ENCODE measurements around the gene PCDHGA3.
"Not testable (repeated sequence)": the region's sequence is repeated elsewhere in the genome, so short reads cannot be mapped to it uniquely, and the experiment has no call there.

PCDHGA3 gene

DNA sequence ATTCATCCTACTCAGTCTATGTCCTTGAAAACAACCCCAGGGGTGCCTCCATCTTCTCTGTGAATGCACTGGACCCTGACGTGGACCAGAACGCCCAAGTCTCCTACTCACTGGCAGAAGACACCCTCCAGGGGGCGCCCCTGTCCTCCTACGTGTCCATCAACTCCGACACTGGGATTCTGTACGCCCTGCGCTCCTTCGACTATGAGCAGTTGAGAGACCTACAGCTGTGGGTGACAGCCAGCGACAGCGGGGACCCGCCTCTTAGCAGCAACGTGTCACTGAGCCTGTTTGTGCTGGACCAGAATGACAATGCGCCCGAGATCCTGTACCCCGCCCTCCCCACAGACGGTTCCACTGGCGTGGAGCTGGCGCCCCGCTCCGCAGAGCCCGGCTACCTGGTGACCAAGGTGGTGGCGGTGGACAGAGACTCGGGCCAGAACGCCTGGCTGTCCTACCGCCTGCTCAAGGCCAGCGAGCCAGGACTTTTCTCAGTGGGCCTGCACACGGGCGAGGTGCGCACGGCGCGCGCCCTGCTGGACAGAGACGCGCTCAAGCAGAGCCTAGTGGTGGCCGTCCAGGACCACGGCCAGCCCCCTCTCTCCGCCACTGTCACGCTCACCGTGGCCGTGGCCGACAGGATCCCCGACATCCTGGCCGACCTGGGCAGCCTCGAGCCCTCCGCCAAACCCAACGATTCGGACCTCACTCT is 32.0 kb downstream of the PCDHGA3 start:
- not testable (repeated sequence) for DNase-seq (ENCODE audit: insufficient read length, low spot score); FAIRE-seq

DNA sequence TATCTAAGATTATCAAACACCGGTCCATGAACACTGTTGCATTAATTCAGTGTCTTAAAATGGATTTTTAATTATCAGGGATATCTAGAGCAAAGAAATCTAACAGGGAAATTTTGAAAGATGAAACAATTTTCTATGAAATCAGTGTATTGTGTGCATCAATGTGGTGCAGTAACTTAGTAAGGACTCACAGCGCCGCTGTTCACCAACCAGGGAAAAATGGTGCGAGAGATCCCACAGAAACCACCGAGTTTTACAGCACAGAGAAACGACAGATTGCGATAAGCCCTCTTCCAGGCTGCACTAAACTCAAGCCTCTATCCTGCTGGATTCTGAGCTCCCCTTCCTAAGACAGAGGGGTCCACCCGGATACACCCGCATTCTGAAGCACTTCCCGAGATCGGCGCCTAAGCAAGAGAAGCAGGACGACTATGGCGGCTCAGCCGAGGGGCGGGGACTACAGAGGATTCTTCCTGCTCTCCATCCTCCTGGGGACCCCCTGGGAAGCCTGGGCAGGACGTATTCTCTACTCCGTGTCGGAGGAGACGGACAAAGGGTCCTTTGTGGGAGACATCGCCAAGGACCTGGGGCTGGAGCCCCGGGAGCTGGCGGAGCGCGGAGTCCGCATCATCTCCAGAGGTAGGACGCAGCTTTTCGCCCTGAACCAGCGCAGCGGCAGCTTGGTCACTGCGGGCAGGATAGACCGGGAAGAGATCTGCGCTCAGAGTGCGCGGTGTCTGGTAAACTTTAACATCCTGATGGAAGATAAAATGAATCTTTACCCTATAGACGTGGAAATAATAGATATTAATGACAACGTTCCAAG is 39.1 kb downstream of the PCDHGA3 start, which contains the start of gene PCDHGA7:
Gene PCDHGA7 (plus strand): TSS at position 274 of the 826 bp plus-strand sequence. CDS start 158 bp downstream, at position 432.
- DNase-seq (ENCODE audit: insufficient read length, low spot score) = no peak
- FAIRE-seq = no peak

DNA sequence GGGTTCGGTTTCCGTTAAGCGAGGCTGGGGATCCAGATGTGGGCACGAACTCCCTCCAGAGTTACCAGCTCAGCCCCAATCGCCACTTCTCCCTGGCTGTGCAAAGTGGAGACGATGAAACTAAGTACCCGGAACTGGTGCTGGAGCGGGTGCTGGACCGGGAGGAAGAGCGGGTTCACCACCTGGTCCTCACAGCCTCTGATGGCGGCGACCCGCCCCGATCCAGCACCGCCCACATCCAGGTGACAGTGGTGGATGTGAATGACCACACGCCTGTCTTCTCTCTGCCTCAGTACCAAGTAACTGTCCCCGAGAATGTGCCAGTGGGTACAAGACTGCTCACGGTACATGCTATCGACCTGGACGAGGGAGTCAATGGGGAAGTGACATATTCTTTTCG is 39.7 kb downstream of the PCDHGA3 start:
- DNase-seq (ENCODE audit: insufficient read length, low spot score) = no peak

DNA sequence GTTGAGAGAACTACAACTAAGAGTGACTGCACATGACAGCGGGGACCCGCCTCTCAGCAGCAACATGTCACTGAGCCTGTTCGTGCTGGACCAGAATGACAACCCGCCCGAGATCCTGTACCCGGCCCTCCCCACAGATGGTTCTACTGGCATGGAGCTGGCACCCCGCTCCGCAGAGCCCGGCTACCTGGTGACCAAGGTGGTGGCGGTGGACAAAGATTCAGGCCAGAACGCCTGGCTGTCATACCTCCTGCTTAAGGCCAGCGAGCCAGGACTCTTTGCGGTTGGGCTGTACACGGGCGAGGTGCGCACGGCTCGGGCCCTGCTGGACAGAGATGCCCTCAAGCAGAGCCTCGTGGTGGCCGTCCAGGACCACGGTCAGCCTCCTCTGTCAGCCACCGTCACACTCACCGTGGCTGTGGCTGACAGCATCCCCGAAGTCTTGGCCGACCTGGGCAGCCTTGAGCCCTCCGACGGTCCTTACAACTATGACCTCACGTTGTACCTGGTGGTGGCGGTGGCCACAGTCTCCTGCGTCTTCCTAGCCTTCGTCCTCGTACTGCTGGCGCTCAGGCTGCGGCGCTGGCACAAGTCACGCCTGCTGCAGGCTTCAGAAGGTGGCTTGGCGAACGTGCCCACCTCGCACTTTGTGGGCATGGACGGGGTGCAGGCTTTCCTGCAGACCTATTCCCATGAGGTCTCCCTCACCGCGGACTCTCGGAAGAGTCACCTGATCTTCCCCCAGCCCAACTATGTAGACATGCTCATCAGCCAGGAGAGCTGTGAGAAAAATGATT is 41.0 kb downstream of the PCDHGA3 start:
- DNase-seq (ENCODE audit: insufficient read length, low spot score) (no peak), FAIRE-seq (no peak)

More for the DNA sequence above, 39.7 kb downstream of the PCDHGA3 start:
- no peak for FAIRE-seq

DNA sequence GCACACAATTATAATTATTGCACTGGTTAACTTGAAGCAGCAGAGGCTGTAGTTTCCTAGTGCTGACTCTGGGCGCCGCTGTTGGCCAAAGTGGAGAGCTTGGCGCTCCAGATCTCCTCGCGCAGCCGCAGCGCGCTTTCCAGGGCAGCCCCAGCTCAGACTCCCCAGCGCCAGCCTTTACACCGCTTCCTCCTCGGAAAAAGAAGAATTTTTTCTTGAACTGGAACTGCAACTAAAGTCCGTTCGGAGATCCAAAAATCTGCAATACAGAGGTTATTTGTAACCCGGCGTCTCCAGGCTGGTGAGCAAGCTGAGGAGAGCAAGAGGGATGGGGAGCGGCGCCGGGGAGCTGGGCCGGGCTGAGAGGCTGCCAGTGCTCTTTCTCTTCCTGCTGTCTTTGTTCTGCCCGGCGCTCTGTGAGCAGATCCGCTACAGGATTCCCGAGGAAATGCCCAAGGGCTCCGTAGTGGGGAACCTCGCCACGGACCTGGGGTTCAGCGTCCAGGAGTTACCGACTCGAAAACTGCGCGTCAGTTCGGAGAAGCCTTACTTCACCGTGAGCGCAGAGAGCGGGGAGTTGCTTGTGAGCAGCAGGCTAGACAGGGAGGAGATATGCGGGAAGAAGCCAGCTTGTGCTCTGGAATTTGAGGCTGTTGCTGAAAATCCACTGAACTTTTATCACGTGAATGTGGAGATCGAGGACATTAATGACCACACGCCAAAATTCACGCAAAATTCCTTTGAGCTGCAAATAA is 44.1 kb downstream of the PCDHGA3 start, which contains the start of gene PCDHGB4:
Gene PCDHGB4 (plus strand): TSS at position 142 of the 755 bp plus-strand sequence. CDS start 187 bp downstream, at position 329.
- DNase-seq (ENCODE audit: insufficient read length, low spot score) = not testable (repeated sequence)
- FAIRE-seq = peak; percentile 87

DNA sequence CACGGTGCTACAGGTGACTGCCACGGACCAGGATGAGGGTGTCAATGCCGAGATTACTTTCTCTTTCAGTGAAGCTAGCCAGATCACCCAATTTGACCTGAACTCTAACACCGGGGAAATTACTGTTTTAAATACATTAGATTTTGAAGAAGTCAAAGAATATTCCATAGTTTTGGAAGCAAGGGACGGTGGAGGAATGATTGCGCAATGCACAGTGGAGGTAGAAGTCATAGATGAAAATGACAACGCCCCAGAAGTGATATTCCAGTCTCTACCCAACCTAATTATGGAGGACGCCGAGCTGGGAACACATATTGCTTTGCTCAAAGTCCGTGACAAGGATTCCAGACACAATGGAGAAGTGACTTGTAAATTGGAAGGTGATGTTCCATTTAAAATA is 45.0 kb downstream of the PCDHGA3 start:
- no peak for FAIRE-seq
- no peak for DNase-seq (ENCODE audit: insufficient read length, low spot score)

DNA sequence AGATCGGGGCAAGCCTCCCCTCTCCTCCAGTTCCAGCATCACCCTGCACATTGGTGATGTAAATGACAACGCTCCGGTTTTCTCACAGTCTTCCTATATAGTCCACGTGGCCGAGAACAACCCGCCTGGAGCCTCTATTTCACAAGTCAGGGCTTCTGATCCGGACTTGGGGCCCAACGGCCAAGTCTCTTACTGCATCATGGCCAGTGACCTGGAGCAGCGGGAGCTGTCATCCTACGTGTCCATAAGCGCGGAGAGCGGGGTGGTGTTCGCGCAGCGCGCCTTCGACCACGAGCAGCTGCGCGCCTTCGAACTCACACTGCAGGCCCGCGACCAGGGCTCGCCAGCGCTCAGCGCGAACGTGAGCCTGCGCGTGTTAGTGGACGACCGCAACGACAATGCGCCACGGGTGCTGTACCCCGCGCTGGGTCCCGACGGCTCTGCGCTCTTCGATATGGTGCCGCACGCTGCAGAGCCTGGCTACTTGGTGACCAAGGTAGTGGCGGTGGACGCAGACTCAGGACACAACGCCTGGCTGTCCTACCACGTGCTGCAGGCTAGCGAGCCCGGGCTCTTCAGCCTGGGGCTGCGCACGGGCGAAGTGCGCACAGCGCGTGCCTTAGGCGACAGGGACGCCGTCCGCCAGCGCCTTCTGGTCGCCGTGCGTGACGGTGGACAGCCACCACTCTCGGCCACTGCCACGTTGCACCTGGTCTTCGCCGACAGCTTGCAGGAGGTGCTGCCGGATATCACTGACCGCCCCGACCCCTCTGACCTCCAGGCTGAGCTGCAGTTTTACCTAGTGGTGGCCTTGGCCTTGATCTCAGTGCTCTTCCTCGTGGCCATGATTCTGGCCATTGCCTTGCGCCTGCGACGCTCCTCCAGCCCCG is 45.8 kb downstream of the PCDHGA3 start:
- DNase-seq (ENCODE audit: insufficient read length, low spot score) (no peak), FAIRE-seq (no peak)

DNA sequence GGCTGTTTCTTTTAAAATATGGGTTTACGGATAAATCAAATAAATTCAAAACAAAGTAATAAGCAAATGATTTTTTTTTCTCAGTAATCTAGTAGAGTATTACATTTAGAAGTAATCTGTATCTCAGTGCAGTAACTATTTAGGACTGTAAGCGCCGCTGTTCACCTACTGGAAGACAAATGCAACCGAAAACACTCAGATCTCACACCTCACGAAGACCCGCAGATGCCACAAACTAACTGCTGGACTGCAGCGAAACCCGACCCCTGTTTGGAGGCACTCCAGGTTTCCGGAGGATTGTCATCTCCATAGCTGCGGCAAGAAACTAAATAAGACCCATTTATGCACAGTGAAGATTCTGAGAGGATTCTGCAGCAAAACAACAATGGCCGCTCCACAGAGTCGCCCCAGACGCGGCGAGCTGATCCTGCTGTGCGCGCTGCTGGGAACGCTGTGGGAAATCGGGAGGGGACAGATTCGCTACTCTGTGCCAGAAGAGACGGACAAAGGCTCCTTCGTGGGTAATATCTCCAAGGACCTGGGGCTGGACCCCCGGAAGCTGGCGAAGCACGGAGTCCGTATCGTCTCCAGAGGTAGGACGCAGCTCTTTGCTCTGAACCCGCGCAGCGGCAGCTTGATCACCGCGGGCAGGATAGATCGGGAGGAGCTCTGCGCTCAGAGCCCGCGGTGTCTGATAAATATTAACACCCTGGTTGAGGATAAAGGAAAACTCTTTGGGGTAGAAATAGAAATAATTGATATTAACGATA is 49.0 kb downstream of the PCDHGA3 start, which contains the start of gene PCDHGA8:
Gene PCDHGA8 (plus strand): TSS at position 205 of the 770 bp plus-strand sequence. CDS start 181 bp downstream, at position 386.
- FAIRE-seq (no peak), DNase-seq (ENCODE audit: insufficient read length, low spot score) (no peak)

DNA sequence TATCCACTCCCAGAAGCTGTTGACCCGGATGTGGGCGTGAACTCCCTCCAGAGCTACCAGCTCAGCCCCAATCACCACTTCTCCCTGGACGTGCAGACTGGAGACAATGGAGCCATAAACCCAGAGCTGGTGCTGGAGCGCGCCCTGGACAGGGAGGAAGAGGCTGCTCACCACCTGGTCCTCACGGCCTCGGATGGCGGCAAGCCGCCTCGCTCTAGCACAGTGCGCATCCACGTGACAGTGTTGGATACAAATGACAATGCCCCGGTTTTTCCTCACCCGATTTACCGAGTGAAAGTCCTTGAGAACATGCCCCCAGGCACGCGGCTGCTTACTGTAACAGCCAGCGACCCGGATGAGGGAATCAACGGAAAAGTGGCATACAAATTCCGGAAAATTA is 49.6 kb downstream of the PCDHGA3 start:
- DNase-seq (ENCODE audit: insufficient read length, low spot score) (no peak), FAIRE-seq (no peak)

DNA sequence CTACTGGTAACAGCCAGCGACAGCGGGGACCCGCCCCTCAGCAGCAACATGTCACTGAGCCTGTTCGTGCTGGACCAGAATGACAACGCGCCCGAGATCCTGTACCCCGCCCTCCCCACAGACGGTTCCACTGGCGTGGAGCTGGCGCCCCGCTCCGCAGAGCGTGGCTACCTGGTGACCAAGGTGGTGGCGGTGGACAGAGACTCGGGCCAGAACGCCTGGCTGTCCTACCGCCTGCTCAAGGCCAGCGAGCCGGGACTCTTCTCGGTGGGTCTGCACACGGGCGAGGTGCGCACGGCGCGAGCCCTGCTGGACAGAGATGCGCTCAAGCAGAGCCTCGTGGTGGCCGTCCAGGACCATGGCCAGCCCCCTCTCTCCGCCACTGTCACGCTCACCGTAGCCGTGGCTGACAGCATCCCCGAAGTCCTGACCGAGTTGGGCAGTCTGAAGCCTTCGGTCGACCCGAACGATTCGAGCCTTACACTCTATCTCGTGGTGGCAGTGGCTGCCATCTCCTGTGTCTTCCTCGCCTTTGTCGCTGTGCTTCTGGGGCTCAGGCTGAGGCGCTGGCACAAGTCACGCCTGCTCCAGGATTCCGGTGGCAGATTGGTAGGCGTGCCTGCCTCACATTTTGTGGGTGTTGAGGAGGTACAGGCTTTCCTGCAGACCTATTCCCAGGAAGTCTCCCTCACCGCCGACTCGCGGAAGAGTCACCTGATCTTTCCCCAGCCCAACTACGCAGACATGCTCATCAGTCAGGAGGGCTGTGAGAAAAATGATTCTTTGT is 51.0 kb downstream of the PCDHGA3 start:
- FAIRE-seq; DNase-seq (ENCODE audit: insufficient read length, low spot score): not testable (repeated sequence)
